Activated gamma-delta T cell (primary cell): ENCODE measurements around the gene GSG1L.

Experiments used
- DNase-seq: peaks from one replicate; lab custom pipeline; 2025; lab: John Stamatoyannopoulos, UW

Gene GSG1L

DNA sequence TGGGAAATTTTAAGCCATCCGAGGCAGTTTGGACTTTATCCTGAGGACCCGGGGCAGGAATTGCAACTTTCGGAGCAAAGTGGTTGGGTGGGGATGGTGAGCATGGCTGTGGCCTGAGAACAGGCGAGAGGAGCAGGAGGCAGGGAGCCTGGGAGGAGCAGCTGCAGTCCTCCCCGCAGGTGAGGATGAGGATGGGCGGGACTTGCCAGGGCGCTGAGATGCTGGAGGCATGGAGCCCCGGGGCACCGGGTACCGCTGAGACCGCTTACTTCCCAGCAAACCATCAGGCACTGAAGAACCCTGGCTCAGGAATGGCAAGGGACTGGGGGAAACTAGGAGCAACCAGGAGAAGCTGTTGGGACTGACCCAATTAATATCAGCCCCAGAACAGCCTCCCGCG, 210.8 kb downstream of the GSG1L start:
- no peak for DNase-seq

DNA sequence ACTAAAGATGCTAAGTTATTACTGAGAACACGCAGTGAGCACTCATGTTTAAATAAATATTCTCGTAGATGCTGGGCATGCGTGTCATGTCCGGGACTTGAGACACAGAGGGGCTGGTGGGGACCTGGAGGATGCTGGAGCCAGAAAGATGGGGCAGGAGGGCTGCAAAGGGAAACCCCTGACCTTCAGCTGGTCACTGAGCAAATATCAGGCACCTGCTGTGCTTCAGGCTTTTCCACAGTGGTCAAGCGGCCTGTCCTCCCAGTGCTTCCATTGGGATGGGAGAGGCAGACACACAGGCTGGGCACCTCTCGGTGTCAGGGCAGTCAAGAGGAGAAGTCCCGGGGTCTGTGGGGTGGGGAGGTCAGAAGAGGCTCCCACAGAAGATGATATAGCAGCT, 211.4 kb downstream of the GSG1L start:
- no peak for DNase-seq

DNA sequence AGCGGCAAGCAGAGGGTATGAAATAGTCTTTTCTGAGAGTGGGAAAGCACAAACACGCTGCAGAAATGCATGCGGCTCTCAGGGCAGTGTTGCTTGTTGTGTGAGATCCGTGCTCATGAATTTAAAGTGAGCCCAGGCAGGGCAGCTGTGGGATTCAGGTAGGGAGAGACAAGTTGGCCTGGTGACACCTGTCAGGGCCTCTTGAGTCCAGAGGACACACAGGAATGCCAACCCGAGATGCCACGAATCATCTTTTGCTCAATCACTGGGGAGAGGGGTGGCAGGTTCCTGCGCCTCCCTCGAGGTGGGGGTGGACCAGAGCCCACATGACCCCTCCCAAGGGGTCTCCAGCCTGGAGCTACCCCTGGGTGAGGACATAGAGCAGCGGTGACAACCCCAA, 211.9 kb downstream of the GSG1L start:
- DNase-seq = no peak

DNA sequence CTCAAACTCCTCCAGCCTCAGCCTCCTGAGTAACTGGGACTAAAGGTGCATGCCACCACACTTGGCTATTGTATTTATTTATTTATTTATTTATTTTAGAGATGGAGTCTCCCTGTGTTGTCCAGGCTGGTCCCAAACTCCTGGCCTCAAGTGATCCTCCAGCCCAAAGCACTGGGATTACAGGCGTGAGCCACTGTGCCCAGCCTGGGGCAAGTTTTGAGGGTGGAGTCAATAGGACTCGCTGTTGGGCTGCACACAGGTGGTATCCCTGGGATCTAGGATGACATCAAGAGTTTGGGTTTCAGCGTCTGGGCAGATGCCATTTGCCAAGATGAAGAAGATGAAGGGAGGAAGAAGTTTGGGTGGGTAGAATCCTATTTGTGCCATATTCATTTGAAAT, 213.9 kb downstream of the GSG1L start:
- DNase-seq = no peak

DNA sequence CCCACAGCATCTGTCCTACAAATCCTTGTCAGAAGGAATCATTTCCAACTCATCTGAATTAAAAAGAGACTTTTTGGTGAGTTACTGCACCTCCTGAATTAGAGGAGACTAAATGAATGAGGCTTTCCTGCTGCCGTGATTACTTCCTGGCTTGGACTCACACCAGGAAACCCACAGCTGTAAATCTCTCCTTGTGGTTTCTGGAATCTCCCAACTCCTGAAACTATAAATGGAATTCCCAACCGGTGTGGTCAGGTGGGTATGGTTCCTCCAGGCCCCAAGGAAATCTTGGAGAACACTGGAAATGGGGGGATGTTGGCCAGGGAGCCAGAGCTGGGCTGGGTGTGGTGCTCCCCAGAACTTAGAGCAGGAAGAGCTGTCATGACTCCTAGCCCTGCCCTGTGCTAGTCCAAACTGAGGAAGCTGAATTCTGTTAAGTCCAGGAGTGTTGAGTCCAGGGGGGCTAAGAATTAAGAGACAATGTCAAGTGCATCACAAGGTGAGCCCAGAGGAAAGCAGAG, 216.4 kb downstream of the GSG1L start:
- no peak for DNase-seq

DNA sequence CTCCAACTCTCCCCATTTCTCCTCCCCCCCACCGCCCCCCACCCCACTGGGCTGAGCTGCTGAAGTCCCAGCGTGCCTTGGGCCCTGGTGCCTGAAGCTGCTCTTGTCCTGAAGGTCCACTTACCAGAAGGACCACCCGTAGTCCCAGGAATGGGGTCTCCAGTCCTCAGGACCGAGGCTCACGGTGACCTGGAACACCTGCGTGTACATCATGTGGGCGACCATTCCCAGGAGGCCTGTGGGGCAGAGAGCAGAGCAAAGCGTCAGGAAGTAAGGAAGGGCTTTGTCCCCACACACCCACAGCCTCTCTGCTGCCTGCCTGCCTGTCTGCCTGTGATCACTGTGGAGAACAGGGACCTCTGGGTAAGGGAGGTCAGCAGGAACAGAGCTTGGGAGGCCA, 218.7 kb downstream of the GSG1L start:
- no peak for DNase-seq

DNA sequence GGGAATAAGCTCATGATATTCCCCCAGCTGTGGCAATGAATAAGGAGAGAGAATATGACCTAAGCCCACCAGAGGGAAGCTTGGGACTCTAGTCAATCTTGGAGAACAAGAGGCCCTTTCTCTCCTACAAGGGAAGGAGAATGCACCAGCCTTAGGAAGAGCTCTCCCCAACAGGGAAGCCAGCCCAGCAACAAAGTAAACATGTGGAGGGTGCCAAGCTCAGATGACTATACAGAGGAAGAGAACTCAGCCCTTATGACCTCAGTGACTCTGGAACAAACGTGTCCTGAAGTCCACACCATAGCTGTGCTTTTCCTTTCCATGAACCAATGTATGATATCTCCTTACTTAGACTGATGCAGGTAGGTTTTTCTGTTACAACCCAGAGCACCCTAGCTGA, 219.7 kb downstream of the GSG1L start:
- no peak for DNase-seq

DNA sequence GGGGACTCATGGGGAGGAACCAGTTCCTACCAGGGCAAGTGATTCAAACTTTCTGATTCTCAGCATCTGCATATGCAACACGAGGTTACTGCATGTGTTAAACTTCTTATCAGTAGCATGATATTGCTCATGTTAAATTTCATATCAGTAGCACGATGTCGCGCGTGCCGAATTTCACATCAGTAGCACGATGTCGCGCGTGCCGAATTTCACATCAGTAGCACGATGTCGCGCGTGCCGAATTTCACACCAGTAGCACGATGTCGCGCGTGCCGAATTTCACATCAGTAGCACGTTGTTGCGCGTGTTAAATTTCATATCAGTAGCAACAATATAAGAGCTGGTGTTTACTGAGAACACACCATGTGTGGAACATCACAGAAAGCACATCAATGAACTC, 221.6 kb downstream of the GSG1L start:
- DNase-seq = no peak

DNA sequence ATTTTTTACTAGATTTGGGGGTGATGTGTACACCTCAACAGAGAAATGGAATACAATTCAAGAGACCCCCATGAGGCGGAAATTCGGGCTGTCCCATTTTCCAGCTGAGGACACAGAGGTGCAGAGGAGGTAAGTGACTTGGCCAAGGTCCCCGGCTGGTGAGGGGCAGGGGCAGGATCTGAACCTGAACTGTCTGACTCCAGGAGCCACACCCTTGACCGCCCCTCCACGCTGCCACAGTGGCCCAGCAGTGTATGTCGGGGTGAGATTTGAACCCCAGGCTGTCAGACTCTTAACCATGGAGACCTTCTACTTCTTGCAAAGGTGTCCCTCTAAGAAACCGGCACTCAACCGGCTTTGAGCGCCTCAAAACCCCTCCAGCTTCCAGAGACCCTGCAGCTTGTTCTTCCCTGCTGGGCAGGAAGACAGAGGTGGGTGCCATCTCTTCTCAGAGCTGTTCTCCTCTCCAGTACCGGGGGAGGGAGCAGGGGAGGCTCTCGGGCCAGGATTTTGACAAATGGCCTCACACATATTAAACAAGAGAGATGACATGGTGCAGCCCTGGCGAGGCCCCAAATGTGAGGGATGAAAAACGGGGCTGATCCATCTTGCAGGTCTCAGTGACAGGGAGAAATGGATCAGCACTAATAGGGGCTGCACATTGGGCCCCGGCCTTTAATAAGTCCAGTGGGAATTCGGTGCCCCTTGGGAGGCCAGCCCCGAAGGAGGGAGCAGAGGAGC, 222.3 kb downstream of the GSG1L start:
- DNase-seq = no peak

DNA sequence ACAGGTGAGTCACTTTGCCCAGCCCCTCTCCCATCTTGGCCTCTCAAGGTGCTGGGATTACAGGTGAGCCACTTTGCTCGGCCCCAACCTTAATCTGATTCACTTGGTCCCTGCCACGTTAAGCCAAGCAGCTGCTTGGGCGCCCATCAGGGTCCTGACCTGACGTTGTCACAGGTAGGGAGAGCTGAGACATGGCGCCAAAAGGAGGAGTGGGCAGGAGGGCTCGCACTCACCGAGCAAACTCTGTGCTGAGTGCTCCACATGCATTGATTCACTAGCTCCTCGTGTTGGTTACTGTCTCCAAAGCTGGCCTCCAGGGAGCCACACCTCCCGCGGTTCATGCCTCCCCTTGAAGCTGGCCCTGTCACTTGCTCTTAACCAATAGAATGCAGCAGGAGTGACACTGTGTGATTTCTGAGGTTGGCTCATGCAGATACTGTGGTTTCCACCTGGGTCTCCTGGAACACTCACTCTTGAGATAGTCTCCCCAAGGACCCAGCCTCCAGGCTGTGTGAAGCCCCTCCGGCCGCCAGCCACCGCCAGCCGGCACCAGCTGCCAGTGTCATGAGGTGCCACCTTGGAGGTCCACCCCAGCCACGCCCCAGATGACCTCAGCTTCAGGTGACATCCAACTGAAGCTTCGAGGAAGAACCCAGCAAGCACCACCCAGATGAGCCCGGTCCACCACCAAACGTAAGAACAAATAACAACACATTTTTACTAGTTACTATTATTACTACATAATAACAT, 223.0 kb downstream of the GSG1L start:
- no peak for DNase-seq

DNA sequence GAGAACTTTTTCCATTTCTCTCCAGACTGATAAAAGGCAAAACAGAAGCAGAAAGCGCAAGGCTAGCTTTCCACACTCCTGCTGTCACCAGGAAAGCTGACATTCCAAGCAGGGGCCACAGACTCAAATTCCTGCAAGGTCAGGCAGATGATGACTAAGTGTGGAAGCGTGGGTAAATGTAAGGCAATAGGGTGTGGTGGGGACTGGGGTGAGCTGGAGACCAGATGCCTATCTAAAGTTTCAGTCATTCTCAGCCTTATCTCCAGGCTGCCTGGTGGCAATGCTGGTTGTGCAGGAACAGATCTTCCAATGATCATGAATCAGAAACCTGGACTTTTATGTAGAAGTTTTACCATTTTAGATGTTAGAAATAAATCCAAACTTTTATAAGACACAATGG, 224.1 kb downstream of the GSG1L start:
- no peak for DNase-seq

DNA sequence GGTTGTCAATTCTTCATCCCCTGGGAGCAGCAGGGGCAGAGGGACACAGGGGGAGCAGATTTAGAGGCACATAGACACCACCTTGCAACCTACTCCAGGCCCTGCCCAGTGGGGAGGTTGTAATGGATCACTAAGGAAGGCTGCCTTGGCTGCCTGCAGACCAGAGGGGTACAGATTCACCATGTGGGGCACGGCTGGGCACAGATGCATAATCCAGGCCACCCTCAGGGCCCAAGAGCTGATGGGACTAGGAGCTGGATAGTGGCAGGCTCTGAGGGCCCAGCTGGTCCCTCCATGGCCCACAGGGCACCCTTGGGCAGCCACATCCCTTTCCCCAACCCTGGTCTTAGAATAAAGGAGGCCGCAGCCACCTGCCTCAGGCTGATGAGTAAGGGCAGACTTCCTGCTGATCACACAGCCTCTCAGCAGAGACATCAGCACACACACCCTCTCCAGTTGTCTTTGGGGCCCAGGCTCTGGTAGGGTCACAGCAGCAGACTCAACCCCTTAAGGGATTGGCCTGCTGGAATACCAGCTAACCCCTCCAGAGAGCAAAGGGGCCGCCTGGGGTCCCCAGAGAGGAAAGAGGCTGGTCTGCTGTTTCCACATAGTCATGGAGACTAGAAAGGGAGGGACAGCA, 224.9 kb downstream of the GSG1L start:
- no peak for DNase-seq

DNA sequence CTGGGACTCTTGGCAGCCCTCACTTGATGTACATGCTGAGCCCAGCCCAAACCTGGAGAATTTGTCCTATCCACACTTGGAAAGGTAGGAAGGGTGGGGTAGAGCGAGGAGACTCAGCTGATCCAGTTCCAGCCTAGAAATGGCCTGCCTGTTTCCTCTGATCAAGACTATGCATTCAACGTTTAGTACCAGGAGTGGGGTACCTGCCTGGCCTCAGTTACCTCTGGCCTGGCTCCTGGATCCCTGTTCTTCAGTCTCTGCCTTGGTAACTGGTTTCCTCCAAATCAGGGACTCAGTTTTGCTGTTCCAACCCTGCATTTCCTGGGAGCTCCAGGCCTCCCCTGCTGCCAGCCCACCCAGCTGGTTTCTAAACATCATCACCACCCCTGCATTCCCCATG, 233.5 kb downstream of the GSG1L start:
- DNase-seq = no peak

DNA sequence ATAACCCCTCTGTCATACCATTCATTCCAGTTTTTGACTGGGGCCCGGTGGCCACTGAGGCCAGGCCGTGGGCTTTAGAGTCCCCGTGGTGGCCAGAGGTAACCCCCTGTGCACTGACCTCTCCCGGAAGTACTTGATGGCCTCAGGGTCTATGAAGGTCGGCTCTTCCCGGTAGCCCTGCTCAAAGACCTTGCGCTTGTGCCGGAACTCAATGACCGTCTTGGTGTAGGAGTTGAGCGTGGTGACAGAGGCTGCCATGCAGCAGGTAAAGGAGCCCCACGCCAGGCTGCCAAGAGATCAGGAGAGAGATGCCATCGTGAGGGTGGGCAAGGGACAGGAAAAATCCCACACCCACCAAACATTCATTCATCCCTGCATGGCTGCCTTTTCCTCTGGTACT, 234.8 kb downstream of the GSG1L start:
- DNase-seq = no peak

DNA sequence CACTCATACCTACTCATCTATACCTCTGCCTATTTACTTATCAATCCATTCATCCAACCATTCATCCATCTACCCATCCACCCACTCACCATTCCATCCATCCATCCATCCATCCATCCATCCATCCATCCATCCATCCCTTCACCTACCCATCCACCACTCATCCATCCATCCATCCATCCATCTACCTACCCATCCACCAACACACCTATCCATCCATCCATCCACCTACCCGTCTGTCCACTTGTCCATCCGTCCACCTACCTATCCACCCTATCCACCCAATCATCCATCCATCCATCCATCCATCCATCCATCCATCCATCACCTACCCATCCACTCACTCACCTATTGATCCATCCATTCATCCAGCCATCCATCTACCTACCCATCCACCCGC, 235.7 kb downstream of the GSG1L start:
- no peak for DNase-seq

DNA sequence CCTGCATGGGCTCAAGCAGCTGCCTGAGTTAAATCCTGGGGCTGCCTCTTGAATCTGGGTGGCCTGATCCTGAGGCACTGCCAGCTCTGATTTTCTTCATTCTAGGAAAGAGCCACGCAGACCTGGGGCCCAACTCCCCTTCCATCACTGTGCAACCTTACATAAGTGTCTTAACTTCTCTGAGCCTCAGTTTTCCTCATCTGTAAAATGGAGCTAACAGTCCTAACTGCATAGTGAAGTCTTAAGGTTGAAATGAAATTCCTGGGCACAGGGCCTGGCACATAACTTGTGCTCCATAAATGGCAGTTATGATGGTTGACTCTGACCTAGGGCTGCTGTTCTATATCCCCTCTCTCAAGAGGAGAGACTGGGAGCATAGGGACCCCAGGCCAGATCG, 236.6 kb downstream of the GSG1L start:
- DNase-seq = no peak

DNA sequence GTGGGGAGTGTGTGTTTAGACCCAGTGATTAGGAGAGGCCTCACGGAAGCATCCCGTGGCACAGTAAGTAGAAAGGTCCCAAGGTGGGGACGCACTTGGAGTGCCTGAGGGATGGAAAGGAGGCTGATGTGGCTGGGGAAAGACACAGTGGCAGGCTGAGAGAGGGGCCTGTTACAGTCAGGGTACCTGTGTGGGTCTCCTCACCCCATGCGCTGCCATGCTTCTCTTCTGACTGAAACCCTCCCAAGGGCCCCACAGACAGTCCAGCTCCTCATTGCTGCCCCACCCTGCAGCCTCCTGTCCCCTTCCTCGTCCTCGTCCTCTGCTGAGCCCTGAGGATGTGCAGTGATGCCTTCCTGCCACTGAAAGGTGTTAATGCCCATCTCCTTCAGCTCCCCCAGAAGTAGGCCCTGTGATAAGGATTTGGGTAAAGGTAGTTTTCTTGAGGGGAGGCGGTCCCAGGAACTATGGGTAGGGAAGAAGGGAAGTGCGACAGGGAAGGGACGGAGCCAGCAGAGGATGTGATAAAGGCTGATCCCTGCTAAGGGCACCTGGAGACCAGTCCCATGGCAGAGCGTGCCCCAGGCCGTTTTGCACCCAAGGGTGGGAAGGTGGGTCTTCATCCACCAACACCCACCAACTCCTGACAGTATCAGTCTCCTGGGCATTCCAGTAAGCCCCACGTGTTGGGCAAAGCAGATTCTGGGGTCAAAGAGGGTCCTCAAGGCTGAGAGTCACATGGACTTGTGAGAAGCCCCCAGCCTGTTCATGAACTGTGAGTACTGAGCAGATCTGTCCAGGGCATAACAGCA, 237.2 kb downstream of the GSG1L start:
- no peak for DNase-seq

DNA sequence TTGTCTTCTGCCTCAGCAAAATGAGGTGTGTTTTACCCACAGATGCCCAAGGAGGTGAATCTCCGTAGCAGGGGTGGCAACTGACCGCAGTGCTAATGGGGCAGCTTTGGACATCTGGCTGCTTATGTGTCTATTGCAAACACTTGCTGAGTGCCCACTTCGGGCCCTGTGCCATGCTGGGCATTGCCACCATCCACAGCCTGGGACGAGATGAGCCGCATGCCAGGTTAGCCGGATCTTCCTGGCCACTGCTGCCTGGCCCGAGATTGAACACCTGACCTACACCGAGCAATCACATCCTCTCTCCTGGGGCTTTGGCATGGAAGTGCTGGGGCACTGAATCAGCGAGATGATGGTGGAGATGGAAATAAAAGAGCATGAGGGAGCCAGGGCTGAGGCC, 238.7 kb downstream of the GSG1L start:
- DNase-seq = no peak

DNA sequence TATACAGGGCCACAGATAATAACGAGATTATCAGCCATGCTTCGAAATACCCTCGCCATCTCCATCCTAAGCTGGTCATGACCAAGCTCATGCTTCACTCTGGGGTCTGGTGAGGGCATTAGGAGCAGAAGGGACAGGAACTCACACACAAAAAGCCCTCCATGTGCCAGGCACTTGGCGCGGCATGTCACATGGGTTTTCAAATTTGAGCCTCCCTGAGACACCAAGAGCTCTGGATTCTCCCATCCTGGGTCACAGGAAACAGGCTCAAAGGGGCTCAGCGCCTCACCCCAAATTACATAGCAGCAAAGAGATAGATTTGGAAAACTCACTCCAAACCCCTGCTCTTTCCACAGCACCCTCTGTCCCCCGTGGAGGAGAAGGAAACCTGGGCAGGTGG, 239.5 kb downstream of the GSG1L start:
- DNase-seq = no peak

DNA sequence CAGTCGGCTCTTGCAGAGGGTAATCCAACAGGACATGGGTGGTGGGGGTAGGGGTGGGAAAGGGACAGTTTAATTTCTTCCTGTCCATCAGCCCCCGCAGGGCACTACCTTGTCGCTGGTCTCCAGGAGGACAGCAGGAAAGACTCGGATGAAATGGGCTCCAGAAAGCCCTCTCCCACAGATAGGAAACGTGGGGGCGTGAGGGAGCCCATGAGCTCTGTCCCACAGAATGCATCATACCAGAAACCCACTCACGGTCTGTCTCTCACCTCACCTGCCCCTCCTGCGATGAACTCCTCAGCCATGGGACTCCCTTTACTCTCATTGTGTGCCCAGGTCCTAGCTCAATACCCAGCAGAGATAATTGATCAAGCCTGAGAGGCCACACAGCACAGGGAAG, 240.1 kb downstream of the GSG1L start:
- no peak for DNase-seq

DNA sequence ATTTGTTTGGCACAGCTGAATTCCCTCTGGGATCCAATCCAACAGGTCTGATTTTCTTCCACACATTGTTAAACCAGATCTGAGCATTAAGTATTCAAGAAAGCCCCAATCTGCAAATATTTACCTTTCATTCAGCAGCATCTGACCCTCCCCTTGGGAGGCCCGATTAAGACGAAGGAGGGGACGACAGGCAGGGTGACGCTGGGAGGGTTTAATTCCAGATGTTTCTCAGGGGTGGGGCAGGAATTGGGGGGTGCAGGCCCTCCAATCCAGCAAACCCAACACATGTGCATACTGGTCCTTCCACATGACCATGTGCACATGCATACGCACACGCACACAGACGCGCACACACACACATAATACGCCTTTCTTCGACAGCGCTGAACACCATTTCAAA, 240.5 kb downstream of the GSG1L start:
- no peak for DNase-seq

DNA sequence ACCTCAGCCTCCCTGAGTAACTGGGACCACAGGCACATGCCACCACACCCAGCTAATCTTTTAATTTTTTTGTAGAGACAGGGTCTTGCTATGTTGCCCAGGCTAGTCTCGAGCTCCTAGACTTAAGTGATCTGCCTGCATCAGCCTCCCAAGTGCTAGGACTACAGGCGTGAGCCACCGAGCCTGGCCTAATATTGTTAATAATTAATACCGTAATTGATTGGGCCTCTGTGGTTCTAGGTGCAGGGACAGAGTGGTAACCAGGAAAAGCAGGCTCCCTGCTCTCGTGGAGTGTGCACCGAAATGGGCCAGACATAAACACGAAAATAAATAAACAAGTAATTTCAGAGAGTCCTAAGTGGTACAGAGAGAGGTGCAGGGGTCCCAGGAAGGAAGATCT, 241.0 kb downstream of the GSG1L start:
- no peak for DNase-seq
